A673 (cell line): ENCODE measurements around the gene HOXD9.

Experiments used
- EZH2 ChIP-seq: fragments of 200-600 bp; sonication (generic); IDR thresholded peaks from 2 replicates; pipeline ENCODE4 v1.6.1; 2017; ENCODE audit warnings: borderline replicate concordance, low read depth, mild to moderate bottlenecking, mixed read lengths, antibody characterized with exemption, low read length; ENCODE audit not compliant: poor library complexity, severe bottlenecking
- TF ChIP-seq, protein P1 (sequence below): fragments of 300-800, 200-600 bp; sonication (generic); conservative IDR thresholded peaks from 2 replicates; pipeline ENCODE4 v1.5.1; 2017; ENCODE audit warnings: low read depth, mild to moderate bottlenecking, antibody characterized with exemption, low read length, moderate library complexity, mixed read lengths

DNA sequence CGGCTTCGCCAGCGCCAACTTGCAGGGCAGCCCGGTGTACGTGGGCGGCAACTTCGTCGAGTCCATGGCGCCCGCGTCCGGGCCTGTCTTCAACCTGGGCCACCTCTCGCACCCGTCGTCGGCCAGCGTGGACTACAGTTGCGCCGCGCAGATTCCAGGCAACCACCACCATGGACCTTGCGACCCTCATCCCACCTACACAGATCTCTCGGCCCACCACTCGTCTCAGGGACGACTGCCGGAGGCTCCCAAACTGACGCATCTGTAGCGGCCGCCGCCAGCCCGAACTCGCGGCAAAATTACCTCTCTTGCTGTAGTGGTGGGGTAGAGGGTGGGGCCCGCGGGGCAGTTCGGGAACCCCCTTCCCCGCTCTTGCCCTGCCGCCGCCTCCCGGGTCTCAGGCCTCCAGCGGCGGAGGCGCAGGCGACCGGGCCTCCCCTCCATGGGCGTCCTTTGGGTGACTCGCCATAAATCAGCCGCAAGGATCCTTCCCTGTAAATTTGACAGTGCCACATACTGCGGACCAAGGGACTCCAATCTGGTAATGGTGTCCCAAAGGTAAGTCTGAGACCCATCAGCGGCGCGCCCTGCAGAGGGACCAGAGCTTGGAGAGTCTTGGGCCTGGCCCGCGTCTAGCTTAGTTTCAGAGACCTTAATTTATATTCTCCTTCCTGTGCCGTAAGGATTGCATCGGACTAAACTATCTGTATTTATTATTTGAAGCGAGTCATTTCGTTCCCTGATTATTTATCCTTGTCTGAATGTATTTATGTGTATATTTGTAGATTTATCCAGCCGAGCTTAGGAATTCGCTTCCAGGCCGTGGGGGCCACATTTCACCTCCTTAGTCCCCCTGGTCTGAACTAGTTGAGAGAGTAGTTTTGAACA lies 49.7 kb downstream of the HOXD9 start:
- TF ChIP-seq, protein P1, sequence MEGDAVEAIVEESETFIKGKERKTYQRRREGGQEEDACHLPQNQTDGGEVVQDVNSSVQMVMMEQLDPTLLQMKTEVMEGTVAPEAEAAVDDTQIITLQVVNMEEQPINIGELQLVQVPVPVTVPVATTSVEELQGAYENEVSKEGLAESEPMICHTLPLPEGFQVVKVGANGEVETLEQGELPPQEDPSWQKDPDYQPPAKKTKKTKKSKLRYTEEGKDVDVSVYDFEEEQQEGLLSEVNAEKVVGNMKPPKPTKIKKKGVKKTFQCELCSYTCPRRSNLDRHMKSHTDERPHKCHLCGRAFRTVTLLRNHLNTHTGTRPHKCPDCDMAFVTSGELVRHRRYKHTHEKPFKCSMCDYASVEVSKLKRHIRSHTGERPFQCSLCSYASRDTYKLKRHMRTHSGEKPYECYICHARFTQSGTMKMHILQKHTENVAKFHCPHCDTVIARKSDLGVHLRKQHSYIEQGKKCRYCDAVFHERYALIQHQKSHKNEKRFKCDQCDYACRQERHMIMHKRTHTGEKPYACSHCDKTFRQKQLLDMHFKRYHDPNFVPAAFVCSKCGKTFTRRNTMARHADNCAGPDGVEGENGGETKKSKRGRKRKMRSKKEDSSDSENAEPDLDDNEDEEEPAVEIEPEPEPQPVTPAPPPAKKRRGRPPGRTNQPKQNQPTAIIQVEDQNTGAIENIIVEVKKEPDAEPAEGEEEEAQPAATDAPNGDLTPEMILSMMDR, result no peak
- TF ChIP-seq EZH2, result no peak
